PC-3 (cell line): Measurements from ENCODE around the gene OR51S1.

ENCODE experiments used
- CTCF ChIP-seq: fragments of 300-600 bp; sonication (generic); conservative IDR thresholded peaks from 2 replicates; pipeline ENCODE4 v1.5.1; 2017; ENCODE audit warnings: antibody characterized with exemption, low read depth, mild to moderate bottlenecking, low read length
- EZH2phosphoT487 ChIP-seq: fragments of 300-600 bp; sonication (generic); IDR thresholded peaks from 2 replicates; pipeline ENCODE4 v1.6.1; 2018; ENCODE audit warnings: mild to moderate bottlenecking, antibody characterized with exemption, low read length, borderline replicate concordance

GRCh38 chr11:4830346-4830745 is 18.7 kb downstream of the OR51S1 start:
- TF ChIP-seq EZH2phosphoT487 (no peak), CTCF (no peak)
